ENCODE measurements around the gene PPP1R13L. TPM values are rescaled to one million over a fixed set of nuclear protein-coding genes. Genes with fewer than 3 reads are reported as not detected.

Gene PPP1R13L
- total and polyA plus RNA-seq, 12 donors = 1.7 to 95.2 (median 35.2) TPM

DNA sequence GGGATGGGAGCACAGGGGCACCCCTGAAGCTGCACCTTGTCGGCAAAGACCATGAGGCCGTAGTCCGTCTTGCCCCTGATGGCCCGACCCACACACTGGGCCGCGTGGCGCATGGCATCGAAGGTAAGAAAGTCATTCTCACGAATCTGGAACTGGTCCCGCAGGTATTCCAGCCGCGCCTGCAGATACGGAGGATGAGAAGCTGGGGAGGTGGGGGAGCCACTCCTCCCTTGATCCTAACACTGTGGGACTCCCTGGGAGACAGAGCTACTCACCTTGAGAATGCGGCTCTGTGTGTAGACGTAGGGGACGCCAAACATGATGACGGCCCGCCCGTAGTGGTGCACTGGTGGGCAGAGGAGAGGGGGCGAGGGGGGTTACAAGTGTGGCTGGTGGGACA is 52.4 kb downstream of the PPP1R13L start:
- TF ChIP-seq, protein P1, sequence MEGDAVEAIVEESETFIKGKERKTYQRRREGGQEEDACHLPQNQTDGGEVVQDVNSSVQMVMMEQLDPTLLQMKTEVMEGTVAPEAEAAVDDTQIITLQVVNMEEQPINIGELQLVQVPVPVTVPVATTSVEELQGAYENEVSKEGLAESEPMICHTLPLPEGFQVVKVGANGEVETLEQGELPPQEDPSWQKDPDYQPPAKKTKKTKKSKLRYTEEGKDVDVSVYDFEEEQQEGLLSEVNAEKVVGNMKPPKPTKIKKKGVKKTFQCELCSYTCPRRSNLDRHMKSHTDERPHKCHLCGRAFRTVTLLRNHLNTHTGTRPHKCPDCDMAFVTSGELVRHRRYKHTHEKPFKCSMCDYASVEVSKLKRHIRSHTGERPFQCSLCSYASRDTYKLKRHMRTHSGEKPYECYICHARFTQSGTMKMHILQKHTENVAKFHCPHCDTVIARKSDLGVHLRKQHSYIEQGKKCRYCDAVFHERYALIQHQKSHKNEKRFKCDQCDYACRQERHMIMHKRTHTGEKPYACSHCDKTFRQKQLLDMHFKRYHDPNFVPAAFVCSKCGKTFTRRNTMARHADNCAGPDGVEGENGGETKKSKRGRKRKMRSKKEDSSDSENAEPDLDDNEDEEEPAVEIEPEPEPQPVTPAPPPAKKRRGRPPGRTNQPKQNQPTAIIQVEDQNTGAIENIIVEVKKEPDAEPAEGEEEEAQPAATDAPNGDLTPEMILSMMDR (IDR thresholded peaks at IDR 0.05) = no peak
- TF ChIP-seq POLR2A (IDR thresholded peaks at IDR 0.05) = no peak
- Histone ChIP-seq H3K9me3 (replicated peaks in 1 of 3) (no peaks in the 10 kb centered on the region), H3K27ac (no peak overlapping the region), H3K27me3 (no peaks in the 10 kb centered on the region), H3K4me3 (no peak overlapping the region), H3K36me3 (replicated peaks in 1 of 2) (peaks cover 0 to 28% of the 10 kb centered on the region in 2 donors), H3K4me1 (replicated peaks in 1 of 2) (no peaks in the 10 kb centered on the region)
- DNase-seq = no peak
- WGBS, 4 donors = 93 to 98% (median 94%) methylated on average over 8 to 20 of the region's 20 CpGs
- intact Hi-C loops (cut with DNase I) = loop anchor here in 1 of 2 donors (10.0 kb wide), 1 partner anchor 338 kb away; no protein-coding TSS in a partner anchor

GRCh38 chr19:45352062-45352461 is 52.8 kb downstream of the PPP1R13L start:
- Histone ChIP-seq H3K27ac (no peak overlapping the region), H3K36me3 (replicated peaks in 1 of 2) (peaks cover 0 to 28% of the 10 kb centered on the region in 2 donors), H3K4me1 (replicated peaks in 1 of 2) (no peaks in the 10 kb centered on the region), H3K4me3 (no peak overlapping the region), H3K9me3 (replicated peaks in 1 of 3) (no peaks in the 10 kb centered on the region), H3K27me3 (no peaks in the 10 kb centered on the region)
- 88 to 97% (median 92%) methylated on average over 4 to 15 of the region's 15 CpGs for WGBS, 4 donors
- DNase-seq = no peak
- TF ChIP-seq, protein P1 (IDR thresholded peaks at IDR 0.05) = no peak
- no peak for TF ChIP-seq POLR2A (IDR thresholded peaks at IDR 0.05)
- intact Hi-C loops (cut with DNase I) = loop anchor here in 1 of 2 donors (10.0 kb wide), 1 partner anchor 337 kb away; no protein-coding TSS in a partner anchor

DNA sequence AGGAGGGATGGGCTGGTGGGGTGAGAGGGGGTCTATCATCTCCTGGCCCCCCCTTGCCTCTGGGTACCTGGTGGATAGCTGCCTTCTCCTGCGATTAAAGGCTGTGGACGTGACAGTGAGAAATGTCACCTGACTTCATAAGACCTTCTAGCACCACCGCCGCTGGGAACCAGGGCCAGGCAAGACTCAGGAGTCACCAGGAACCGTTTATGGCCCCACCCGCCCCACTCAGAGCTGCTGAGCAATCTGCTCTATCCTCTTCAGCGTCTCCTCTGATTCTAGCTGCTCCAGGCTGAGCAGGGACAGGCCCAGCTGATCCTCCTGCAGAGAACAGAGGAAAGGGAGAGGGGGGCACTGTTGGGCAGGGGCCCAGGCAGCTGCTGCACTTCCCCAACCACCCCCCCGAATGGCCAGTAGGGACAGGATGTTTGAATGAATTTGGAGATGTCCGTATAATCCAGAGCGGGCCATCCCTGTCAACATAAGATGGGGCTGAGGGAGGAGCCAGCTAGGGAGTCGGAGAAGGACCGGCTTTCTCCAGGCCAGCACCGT is 53.4 kb downstream of the PPP1R13L start:
- intact Hi-C loops (cut with DNase I) = loop anchor here in 1 of 2 donors (10.0 kb wide), 1 partner anchor 337 kb away; no protein-coding TSS in a partner anchor
- Histone ChIP-seq H3K36me3 (replicated peaks in 1 of 2) (peaks cover 0 to 24% of the 10 kb centered on the region in 2 donors), H3K4me3 (no peak overlapping the region), H3K27ac (no peak overlapping the region), H3K9me3 (replicated peaks in 1 of 3) (no peaks in the 10 kb centered on the region), H3K27me3 (peaks cover under 1% of the 10 kb centered on the region), H3K4me1 (replicated peaks in 1 of 2) (no peaks in the 10 kb centered on the region)
- WGBS, 4 donors = 74 to 85% (median 81%) methylated on average over 11 to 13 of the region's 13 CpGs
- TF ChIP-seq, protein P1 (IDR thresholded peaks at IDR 0.05) = no peak
- no peak for TF ChIP-seq POLR2A (IDR thresholded peaks at IDR 0.05)
- no peak for DNase-seq

DNA sequence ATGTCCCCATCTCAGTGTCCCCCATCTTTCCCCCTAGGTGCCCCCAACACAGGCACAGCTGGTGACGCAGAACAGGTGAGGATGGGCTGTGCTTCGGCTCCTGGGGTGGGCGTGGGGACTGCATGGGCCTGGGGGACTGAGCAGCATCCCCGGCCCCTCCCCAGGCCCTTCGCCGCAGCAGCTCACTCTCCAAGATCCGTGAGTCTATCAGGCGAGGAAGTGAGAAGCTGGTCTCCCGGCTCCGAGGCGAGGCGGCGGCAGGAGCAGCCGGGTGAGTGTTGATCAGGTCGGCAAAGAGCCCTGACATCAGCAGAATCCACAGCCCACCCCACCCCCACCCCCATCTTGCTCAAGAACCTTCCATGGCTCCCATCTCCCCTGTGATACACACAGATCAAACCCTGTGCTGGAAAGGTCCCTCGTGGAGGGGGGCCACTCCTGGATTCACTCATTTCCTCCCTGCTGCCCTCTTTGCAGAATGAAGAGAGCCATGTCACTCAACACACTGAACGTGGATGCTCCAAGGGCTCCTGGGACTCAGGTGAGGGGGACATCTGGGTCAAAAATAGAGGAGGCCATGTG is 54.3 kb downstream of the PPP1R13L start:
- intact Hi-C loops (cut with DNase I) = loop anchor here in 1 of 2 donors (10.0 kb wide), 1 partner anchor 336 kb away; no protein-coding TSS in a partner anchor
- Histone ChIP-seq H3K4me3 (no peak overlapping the region), H3K4me1 (replicated peaks in 1 of 2) (no peaks in the 10 kb centered on the region), H3K27me3 (peaks cover 4% of the 10 kb centered on the region), H3K9me3 (replicated peaks in 1 of 3) (no peaks in the 10 kb centered on the region), H3K36me3 (replicated peaks in 1 of 2) (peaks cover 0 to 24% of the 10 kb centered on the region in 2 donors), H3K27ac (no peak overlapping the region)
- TF ChIP-seq, protein P1 (IDR thresholded peaks at IDR 0.05) = no peak
- no peak for TF ChIP-seq POLR2A (IDR thresholded peaks at IDR 0.05)
- no peak for DNase-seq
- WGBS, 4 donors = 88 to 97% (median 90%) methylated on average over 6 to 17 of the region's 17 CpGs
